ENCODE data around the gene SLIT3. TPM values are rescaled to one million over a fixed set of nuclear protein-coding genes. Genes with fewer than 3 reads are reported as not detected.

Gene SLIT3
- total RNA-seq, 4 donors from 2014 or later, result 41.1 to 86.6 (median 62.7) TPM

DNA sequence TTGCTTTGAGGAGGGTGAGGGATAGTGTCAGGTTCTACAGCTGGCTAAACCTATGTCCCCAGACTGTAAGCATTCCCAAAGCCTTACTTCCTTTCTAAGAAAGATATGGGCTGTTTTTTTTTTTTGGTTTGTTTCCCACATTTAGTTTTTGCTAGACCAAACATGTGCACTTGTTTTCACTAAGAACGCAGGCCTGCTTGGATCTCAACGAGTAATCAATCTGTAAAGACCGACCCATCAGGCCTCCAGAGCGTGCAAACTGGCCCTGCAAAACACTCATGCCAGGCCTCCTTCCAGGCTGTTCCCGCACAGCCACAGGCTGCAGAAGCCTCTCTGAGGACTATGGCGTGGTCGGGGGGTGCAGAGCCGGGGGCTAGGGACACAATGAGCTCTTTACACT is 416.9 kb downstream of the SLIT3 start:
- Histone ChIP-seq H3K36me3 (peaks cover 0 to 3% (median 0%) of the 10 kb centered on the region in 4 donors), H3K9me3 (no peaks in the 10 kb centered on the region), H3K27ac (replicated peaks in 1 of 4) (no peak overlapping the region), H3K4me1 (peaks cover 0 to 8% (median 8%) of the 10 kb centered on the region in 4 donors), H3K27me3 (no peaks in the 10 kb centered on the region), H3K4me3 (no peak overlapping the region)
- WGBS, result 85% methylated on average over 8 of the region's 8 CpGs
- intact Hi-C loops (cut with DNase I), result no loop called here
- DNase-seq (ENCODE audit: extremely low spot score), result no peak
- TF ChIP-seq POLR2AphosphoS5 (IDR thresholded peaks at IDR 0.05), result no peak
- TF ChIP-seq CTCF (IDR thresholded peaks at IDR 0.05), result no peak
- TF ChIP-seq POLR2A (IDR thresholded peaks at IDR 0.05; ENCODE audit: low read depth), result no peak
- no peak for TF ChIP-seq EP300 (IDR thresholded peaks at IDR 0.05)

DNA sequence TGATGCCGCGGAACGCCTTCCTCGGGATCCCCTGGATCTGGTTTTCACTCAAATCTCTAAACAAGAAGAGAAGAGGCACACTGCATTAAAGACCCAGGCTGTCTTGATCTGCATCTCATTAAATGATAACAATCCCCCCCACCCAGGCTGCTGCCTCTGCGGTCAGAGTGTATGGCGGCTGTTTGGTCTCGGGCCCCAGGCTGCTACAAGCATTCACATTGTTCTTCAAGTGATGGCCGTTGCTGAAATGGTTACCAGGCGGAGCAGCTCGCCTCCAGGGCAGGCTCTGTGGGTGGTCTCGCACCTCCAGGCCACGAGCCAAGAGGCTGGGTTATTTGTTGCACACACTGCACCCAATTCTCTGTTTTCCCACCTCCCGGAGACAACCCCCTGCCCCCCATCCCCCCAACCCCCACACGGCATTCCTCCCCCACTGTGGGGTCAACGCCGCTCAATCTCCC is 417.6 kb downstream of the SLIT3 start:
- DNase-seq (ENCODE audit: extremely low spot score), result no peak
- intact Hi-C loops (cut with DNase I), result no loop called here
- TF ChIP-seq EP300 (IDR thresholded peaks at IDR 0.05), result no peak
- TF ChIP-seq CTCF (IDR thresholded peaks at IDR 0.05), result no peak
- no peak for TF ChIP-seq POLR2AphosphoS5 (IDR thresholded peaks at IDR 0.05)
- TF ChIP-seq POLR2A (IDR thresholded peaks at IDR 0.05; ENCODE audit: low read depth), result no peak
- H3K27me3 ChIP-seq, result no peaks in the 10 kb centered on the region
- H3K4me1 ChIP-seq, result peaks cover 0 to 8% (median 8%) of the 10 kb centered on the region in 4 donors
- no peaks in the 10 kb centered on the region for H3K9me3 ChIP-seq
- H3K4me3 ChIP-seq, result no peak overlapping the region
- peaks cover 0 to 3% (median 0%) of the 10 kb centered on the region in 4 donors for H3K36me3 ChIP-seq
- 78% methylated on average over 16 of the region's 16 CpGs for WGBS
- no peak overlapping the region for H3K27ac ChIP-seq (replicated peaks in 1 of 4)

GRCh38 chr5:168882283-168882682 is 418.7 kb downstream of the SLIT3 start:
- Histone ChIP-seq H3K9me3 (no peaks in the 10 kb centered on the region), H3K27me3 (no peaks in the 10 kb centered on the region), H3K4me1 (peaks cover 0 to 8% (median 8%) of the 10 kb centered on the region in 4 donors), H3K36me3 (peaks cover 0 to 3% (median 0%) of the 10 kb centered on the region in 4 donors), H3K27ac (replicated peaks in 1 of 4) (no peak overlapping the region), H3K4me3 (no peak overlapping the region)
- DNase-seq (ENCODE audit: extremely low spot score), result no peak
- 91% methylated on average over 12 of the region's 12 CpGs for WGBS
- no peak for TF ChIP-seq POLR2AphosphoS5 (IDR thresholded peaks at IDR 0.05)
- no peak for TF ChIP-seq EP300 (IDR thresholded peaks at IDR 0.05)
- TF ChIP-seq CTCF (IDR thresholded peaks at IDR 0.05), result no peak
- TF ChIP-seq POLR2A (IDR thresholded peaks at IDR 0.05; ENCODE audit: low read depth), result no peak
- intact Hi-C loops (cut with DNase I), result no loop called here

- H3K4me1 ChIP-seq, result peaks cover 0 to 8% (median 8%) of the 10 kb centered on the region in 4 donors
- no peaks in the 10 kb centered on the region for H3K27me3 ChIP-seq
- no peak overlapping the region for H3K4me3 ChIP-seq
- 72% methylated on average over 11 of the region's 11 CpGs for WGBS
- TF ChIP-seq POLR2A (IDR thresholded peaks at IDR 0.05; ENCODE audit: low read depth) (no peak), POLR2AphosphoS5 (IDR thresholded peaks at IDR 0.05) (no peak), EP300 (IDR thresholded peaks at IDR 0.05) (no peak), CTCF (IDR thresholded peaks at IDR 0.05) (no peak)
- DNase-seq (ENCODE audit: extremely low spot score), result no peak
- H3K36me3 ChIP-seq, result peaks cover 0 to 3% (median 0%) of the 10 kb centered on the region in 4 donors
- intact Hi-C loops (cut with DNase I), result no loop called here
- no peaks in the 10 kb centered on the region for H3K9me3 ChIP-seq
- H3K27ac ChIP-seq (replicated peaks in 1 of 4), result no peak overlapping the region
These were observed 419.4 kb downstream of the SLIT3 start for GRCh38 chr5:168881427-168882149.

All from esophagus muscularis mucosa (tissue), 4 donors.